Left ventricle myocardium inferior (tissue), 1 donor: ENCODE measurements around the gene TCERG1L. TPM values are rescaled to one million over a fixed set of nuclear protein-coding genes. Genes with fewer than 3 reads are reported as not detected.

ENCODE experiments used
- DNase-seq: peaks from one replicate; pipeline ENCODE4 v3.0.0-alpha.2; 2020
- H3K27ac ChIP-seq: fragments of 200-600 bp; replicated peaks from 2 replicates; pipeline ENCODE4 v1.8.0; 2021
- H3K27me3 ChIP-seq: fragments of 200-600 bp; 2 replicates; pipeline ENCODE4 v1.8.0; 2021; ENCODE audit warnings: low read depth
- H3K36me3 ChIP-seq: fragments of 200-600 bp; 2 replicates; pipeline ENCODE4 v1.8.0; 2021
- H3K4me1 ChIP-seq: fragments of 200-600 bp; 2 replicates; pipeline ENCODE4 v1.8.0; 2021
- H3K4me3 ChIP-seq: fragments of 200-600 bp; 2 replicates; pipeline ENCODE4 v1.8.0; 2021; ENCODE audit warnings: mild to moderate bottlenecking, moderate library complexity
- H3K9me3 ChIP-seq: fragments of 200-600 bp; replicated peaks from 2 replicates; pipeline ENCODE4 v1.8.0; 2021
- intact Hi-C: fragments of 100-400 bp; cut with micrococcal nuclease; formaldehyde crosslinking; loops from one replicate; pipeline ENCODE4 v1.11.0; 2022
- total RNA-seq: library from RNA; stranded (reverse); fragmentation: NEBNext Ultra II Directional; extraction: Animal tissue kit (Norgen Biotek cat#: 25700); gene quantifications from one replicate; pipeline ENCODE4 v1.2.1, GENCODE V29; 2021
- TF ChIP-seq, protein P1 (sequence below): fragments of 200-600 bp; IDR thresholded peaks from 2 replicates; pipeline ENCODE4 v1.8.0; 2021; ENCODE audit warnings: antibody characterized with exemption, mild to moderate bottlenecking, borderline replicate concordance
- donor health status: DM: no; HTN: yes; CAD: no; lungs with severe emphysema.

The TCERG1L gene
- total RNA-seq, 1 donor from 2014 or later = not detected

DNA sequence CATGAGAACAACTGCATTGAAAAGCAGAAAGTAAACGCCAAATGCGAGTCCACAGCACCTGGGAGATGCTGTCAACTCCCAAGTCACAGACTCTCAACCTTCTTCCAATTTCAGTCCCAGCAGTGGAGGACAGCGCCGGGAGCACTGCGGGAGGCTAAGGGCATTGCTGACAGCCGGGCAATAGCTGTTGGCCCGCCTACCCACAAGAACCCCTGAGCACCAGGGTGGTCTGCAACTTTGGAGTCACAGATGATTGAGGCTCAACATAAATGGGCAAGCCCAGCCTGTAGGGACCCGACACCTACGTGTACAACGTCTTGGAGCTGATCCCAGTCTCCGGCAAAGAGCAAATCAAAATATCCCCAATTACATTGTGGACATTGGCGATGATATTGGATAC is 262.9 kb downstream of the TCERG1L start:
- Histone ChIP-seq H3K36me3 (no peaks in the 10 kb centered on the region), H3K27me3 (peaks cover 88% of the 10 kb centered on the region), H3K27ac (no peak overlapping the region), H3K9me3 (no peaks in the 10 kb centered on the region), H3K4me3 (no peak overlapping the region), H3K4me1 (no peaks in the 10 kb centered on the region)
- TF ChIP-seq, protein P1, sequence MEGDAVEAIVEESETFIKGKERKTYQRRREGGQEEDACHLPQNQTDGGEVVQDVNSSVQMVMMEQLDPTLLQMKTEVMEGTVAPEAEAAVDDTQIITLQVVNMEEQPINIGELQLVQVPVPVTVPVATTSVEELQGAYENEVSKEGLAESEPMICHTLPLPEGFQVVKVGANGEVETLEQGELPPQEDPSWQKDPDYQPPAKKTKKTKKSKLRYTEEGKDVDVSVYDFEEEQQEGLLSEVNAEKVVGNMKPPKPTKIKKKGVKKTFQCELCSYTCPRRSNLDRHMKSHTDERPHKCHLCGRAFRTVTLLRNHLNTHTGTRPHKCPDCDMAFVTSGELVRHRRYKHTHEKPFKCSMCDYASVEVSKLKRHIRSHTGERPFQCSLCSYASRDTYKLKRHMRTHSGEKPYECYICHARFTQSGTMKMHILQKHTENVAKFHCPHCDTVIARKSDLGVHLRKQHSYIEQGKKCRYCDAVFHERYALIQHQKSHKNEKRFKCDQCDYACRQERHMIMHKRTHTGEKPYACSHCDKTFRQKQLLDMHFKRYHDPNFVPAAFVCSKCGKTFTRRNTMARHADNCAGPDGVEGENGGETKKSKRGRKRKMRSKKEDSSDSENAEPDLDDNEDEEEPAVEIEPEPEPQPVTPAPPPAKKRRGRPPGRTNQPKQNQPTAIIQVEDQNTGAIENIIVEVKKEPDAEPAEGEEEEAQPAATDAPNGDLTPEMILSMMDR = no peak
- DNase-seq = no peak
- intact Hi-C loops = no loop called here

DNA sequence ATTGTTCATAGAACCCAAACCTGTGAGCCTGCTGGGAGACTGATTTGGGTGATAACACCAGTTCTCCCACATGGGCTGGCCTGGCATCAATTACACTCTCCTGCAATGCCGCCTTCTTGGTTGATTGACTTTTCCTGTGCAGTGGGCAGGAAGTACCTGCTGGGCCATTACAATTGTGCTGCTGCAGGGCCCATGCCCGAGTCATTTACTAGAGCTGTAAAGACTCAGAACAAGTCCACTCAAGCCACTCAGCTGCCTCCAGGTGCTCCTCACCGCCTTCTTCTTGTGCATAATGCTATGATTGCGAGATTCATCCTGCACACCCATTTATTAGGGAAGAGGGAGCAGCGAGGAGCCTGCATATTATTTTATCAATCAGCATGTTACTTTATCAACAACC is 264.0 kb downstream of the TCERG1L start:
- intact Hi-C loops = no loop called here
- H3K9me3 ChIP-seq = no peaks in the 10 kb centered on the region
- TF ChIP-seq, protein P1 = no peak
- H3K4me1 ChIP-seq = no peaks in the 10 kb centered on the region
- H3K27ac ChIP-seq = no peak overlapping the region
- peaks cover 84% of the 10 kb centered on the region for H3K27me3 ChIP-seq
- no peaks in the 10 kb centered on the region for H3K36me3 ChIP-seq
- no peak for DNase-seq
- H3K4me3 ChIP-seq = no peak overlapping the region

DNA sequence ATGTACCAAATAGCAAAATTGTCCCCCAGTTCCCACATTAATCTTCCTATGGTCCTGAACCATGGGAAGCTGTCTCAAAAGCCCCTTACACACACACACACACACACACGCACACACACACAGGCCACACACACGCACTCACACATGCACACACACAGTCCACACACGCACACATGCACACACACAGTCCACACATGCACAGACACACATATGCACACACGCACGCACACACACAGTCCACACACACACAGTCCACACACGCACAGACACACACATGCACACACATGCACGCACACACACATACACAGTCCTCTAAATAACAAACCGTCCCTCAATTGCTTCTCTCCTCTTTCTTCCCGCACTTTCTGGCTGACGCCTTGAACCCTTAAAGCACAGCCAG is 265.3 kb downstream of the TCERG1L start:
- intact Hi-C loops = no loop called here
- H3K4me3 ChIP-seq = no peak overlapping the region
- H3K9me3 ChIP-seq = peaks cover 3% of the 10 kb centered on the region
- no peak for DNase-seq
- no peak overlapping the region for H3K27ac ChIP-seq
- no peaks in the 10 kb centered on the region for H3K4me1 ChIP-seq
- TF ChIP-seq, protein P1 = no peak
- no peaks in the 10 kb centered on the region for H3K36me3 ChIP-seq
- H3K27me3 ChIP-seq = peaks cover 71% of the 10 kb centered on the region

DNA sequence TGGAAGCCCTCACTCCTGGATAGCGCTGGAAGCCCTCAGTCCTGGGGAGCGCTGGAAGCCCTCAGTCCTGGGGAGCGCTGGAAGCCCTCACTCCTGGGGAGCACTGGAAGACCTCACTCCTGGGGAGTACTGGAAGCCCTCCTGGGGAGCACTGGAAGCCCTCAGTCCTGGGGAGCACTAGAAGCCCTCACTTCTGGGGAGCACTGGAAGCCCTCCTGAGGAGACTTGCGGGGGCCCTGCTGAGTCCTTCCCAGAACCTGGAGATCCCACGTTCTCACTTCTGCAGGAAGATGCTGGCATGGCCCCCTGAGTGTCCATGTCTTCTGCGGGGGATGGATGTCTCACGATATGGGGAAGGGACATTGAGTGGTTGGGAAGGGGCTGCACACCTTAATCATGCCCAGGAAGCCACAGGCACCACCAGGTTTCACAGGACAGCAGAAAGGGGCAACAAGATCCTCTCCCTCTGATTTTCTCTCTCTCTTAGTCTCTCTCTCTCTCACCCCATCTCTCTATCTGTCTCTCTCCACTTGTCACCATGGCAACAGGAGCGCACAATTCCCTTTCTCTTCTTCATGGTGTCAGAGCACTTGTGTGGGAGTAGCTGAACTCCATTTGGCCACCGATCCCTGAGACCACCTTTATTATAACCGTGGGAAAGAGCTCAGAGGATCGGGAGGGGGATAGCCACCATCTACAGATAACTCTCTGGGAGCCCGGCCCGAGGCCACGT is 267.0 kb downstream of the TCERG1L start:
- Histone ChIP-seq H3K4me1 (no peaks in the 10 kb centered on the region), H3K4me3 (no peak overlapping the region), H3K27me3 (peaks cover 54% of the 10 kb centered on the region), H3K36me3 (no peaks in the 10 kb centered on the region), H3K9me3 (peaks cover 16% of the 10 kb centered on the region), H3K27ac (no peak overlapping the region)
- TF ChIP-seq, protein P1 = no peak
- no peak for DNase-seq
- intact Hi-C loops = no loop called here

DNA sequence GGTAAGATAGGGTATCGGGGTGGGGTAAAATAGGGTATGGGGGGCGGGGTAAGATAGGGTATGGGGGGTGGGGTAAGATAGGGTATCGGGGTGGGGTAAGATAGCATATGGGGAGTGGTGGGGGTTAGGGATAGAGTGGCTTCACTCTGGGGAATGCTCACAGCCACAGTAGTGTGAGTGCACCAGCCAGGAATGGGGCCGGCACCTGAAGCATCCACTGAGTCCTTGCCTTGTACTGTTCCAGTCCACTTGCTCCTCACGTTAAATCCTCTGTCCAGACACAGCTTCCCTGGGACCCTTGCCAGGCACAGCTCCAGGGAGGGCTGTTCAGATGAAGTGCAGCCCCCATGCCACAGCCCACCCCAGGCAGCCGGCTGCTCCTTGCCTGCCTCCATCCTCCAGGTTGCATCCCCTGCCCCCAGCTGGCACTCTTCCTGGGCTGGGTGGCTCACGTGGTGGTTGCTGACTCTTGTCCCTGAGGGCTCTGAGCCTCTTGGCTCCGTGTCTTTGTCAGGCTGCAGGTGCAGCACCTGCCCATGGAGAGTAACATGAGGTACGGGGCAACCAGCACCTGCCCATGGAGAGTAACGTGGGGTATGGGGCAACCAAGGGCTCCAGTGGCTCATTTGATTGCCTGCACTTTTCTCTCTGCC is 268.4 kb downstream of the TCERG1L start:
- H3K27ac ChIP-seq = no peak overlapping the region
- DNase-seq = no peak
- no peaks in the 10 kb centered on the region for H3K4me1 ChIP-seq
- H3K27me3 ChIP-seq = peaks cover 42% of the 10 kb centered on the region
- intact Hi-C loops = no loop called here
- no peaks in the 10 kb centered on the region for H3K36me3 ChIP-seq
- TF ChIP-seq, protein P1 = no peak
- peaks cover 17% of the 10 kb centered on the region for H3K9me3 ChIP-seq
- no peak overlapping the region for H3K4me3 ChIP-seq
